Naive B cell (primary cell): Measurements from ENCODE around the gene STK11IP. TPM values are rescaled to one million over a fixed set of nuclear protein-coding genes. Genes with fewer than 3 reads are reported as not detected.

Experiments used
- ATAC-seq, 2 donors: fragments of 150-1000 bp; cut with Tn5 transposase; 2 replicates each; pipeline ENCODE4 v1.10.0; 2021; ENCODE audit warnings: low read depth in 2 of 2, mild to moderate bottlenecking in 2 of 2, moderate library complexity in 2 of 2
- DNase-seq: peaks from one replicate; pipeline ENCODE4 v3.0.0; 2022
- H3K27ac Mint-ChIP-seq, 6 donors: one replicate each; pipeline ENCODE4 v1.8.0; 2020 to 2022; ENCODE audit warnings: mild to moderate bottlenecking in 6 of 6, mixed read lengths in 6 of 6, moderate library complexity in 5 of 6, inconsistent platforms in 2 of 6
- H3K27me3 Mint-ChIP-seq, 3 donors: one replicate each; pipeline ENCODE4 v1.8.0; 2021 to 2022; ENCODE audit warnings: mixed read lengths in 3 of 3, mild to moderate bottlenecking in 1 of 3
- H3K36me3 Mint-ChIP-seq, 2 donors: one replicate each; pipeline ENCODE4 v1.8.0; 2020 to 2022; ENCODE audit warnings: mixed read lengths in 2 of 2, inconsistent platforms in 1 of 2, mild to moderate bottlenecking in 1 of 2
- H3K4me1 Mint-ChIP-seq, 3 donors: one replicate each; pipeline ENCODE4 v1.8.0; 2020 to 2022; ENCODE audit warnings: mixed read lengths in 3 of 3, inconsistent platforms in 1 of 3, mild to moderate bottlenecking in 1 of 3, moderate library complexity in 1 of 3
- H3K4me3 Mint-ChIP-seq, 8 donors: one replicate each; pipeline ENCODE4 v1.8.0; 2020 to 2022; ENCODE audit warnings: mild to moderate bottlenecking in 8 of 8, mixed read lengths in 8 of 8, moderate library complexity in 8 of 8, inconsistent platforms in 2 of 8
- H3K9me3 Mint-ChIP-seq, 7 donors: one replicate each; pipeline ENCODE4 v1.8.0; 2020 to 2022; ENCODE audit warnings: mixed read lengths in 7 of 7, mild to moderate bottlenecking in 5 of 7, inconsistent platforms in 2 of 7, moderate library complexity in 1 of 7
- polyA plus RNA-seq, 6 donors: library from polyadenylated mRNA; unstranded; fragments of 300-500 nt; fragmentation: Illumina TruSeq; gene quantifications; one replicate each; pipeline ENCODE4 v1.2.3, GENCODE V29; 2021; ENCODE audit warnings: low read depth in 6 of 6

STK11IP gene
- polyA plus RNA-seq, 6 donors from 2014 or later, result 11.5 to 16.0 (median 13.5) TPM

DNA sequence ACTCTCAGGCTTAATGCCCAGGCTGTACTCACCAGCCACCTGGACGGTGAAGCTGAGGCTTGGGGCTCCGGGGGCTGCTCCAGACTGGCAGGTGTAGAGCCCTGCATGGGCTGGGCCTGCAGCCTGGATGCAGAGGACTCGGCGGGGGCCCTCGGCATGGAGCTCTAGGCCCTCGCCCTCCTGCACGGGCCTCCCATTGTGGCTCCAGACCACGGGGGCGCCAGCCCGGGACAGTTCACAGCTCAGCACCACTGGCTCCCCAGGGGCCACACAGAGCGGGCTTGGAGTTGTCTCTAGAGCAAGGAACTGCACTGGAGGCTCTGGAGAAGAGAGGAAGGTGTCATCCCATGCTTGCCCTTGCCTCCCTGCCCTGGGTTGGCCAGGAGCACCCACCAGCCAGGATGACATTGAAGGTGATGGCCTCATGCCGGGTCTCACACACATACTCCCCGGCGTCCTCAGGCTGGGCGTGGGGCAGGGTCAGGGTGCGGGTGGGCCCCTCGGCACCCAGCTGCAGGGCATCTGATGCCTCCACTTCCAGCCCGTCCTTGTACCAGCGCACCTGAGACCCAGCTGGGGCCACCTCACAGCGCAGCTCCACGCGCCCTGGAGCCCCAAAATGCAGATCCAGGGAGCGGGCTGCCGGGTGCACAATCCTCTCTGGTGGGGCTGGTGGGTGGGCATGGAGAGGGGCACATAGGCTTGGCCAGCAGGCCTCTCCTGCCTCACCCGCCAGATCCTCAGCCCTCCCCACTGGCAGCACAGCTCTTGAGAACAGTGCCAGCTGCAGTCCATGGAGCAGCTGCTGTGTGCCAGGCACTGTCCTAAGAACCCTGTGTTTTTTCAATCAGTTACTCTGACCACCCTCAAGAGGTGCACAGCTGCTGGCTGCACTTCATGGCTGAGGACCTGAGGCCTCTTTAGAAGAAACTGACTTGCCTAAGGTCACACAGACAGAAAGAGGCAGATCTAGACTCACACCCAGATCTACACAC, 39.6 kb upstream of the STK11IP start:
- Mint-ChIP-seq H3K27ac (peak overlapping the region in 1 of 6 donors; percentile 56), H3K4me3 (no peak overlapping the region), H3K4me1 (peaks cover 0 to 4% (median 3%) of the 10 kb centered on the region in 3 donors), H3K9me3 (peaks cover 0 to 5% (median 0%) of the 10 kb centered on the region in 7 donors), H3K36me3 (no peaks in the 10 kb centered on the region), H3K27me3 (peaks cover 20 to 77% (median 69%) of the 10 kb centered on the region in 3 donors)
- DNase-seq (no peak), ATAC-seq (no peak)

DNA sequence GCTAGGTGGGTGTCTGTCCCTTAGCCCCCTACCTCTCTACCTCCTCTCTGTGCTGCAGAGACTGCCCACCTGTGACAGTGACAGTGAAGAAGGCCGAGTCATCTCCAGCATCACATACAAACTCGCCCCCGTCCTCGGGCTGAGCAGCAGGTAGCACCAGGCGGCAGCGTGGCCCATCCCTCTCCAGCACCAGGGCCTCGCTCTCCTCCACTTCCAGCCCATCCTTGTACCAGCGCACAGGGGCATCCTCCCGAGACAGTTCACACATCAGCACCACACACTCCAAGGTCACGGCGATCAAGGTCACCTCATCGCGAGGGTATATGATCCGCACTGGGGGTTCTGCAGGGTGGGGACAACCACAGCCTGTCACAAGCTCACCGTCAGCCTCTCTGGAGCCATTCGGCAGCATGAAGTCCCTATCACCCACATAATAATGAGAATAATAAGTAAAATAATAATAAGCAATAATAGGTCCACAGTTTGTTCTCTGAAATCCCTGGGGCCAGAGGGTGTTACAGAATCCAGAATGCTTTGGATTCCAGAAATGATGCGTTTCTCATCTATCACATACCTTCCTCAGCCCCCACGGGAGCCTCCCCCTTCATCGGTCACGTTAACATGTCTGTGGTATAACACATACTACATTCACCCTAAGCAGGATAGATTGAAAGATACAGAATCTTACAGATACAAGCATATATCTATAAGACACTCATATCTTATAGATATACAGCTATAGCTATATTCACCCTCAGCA, 38.3 kb upstream of the STK11IP start:
- DNase-seq (no peak), ATAC-seq (no peak)
- no peaks in the 10 kb centered on the region for H3K36me3 Mint-ChIP-seq
- H3K4me3 Mint-ChIP-seq, result no peak overlapping the region
- H3K9me3 Mint-ChIP-seq, result no peaks in the 10 kb centered on the region
- peaks cover 16 to 77% (median 67%) of the 10 kb centered on the region in 3 donors for H3K27me3 Mint-ChIP-seq
- no peaks in the 10 kb centered on the region for H3K4me1 Mint-ChIP-seq
- no peak overlapping the region for H3K27ac Mint-ChIP-seq

DNA sequence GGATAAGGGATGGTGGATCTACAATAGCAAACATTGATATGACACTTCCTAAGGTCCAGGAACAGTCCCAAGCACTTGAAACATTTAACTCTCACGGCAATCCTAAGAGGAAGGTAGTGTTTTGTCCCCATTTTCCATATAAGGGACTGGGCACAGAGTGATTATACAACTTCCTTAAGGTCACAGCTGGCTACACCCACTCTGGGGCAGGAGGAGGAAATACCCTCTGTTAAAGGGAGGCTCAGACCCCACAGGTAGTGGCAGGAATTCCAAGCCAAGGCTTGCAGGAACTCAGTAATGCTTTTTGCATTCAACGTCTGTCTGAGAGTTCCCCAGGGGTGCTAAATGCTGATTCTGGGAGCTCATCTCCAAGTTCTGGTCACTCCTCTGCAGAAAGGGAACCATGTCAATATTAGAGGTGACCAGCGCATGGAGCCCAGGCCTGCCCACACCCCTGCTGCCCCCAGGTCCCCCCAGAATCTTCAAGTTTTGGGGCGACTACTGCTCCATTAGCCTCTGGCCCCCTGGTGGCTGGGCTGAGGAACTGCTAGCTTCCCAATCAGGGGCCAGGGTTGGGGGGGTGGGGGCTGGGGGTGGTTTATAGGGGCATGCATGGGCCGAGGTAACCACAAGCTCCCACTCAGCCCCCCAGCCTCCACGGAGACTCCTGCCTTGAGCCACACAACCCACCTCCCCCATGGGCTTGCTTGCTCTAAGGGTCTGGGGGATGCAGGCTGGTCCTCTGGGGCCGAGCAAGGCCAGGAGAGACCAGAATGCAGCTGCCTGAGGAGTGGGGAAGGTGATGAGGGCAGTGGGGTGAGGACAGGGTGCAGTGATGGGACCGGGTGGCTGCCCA, 37.4 kb upstream of the STK11IP start:
- no peak overlapping the region for H3K4me3 Mint-ChIP-seq
- H3K27ac Mint-ChIP-seq, result no peak overlapping the region
- no peaks in the 10 kb centered on the region for H3K9me3 Mint-ChIP-seq
- peak; percentile 35 to 55 for ATAC-seq
- no peak for DNase-seq
- H3K4me1 Mint-ChIP-seq, result no peaks in the 10 kb centered on the region
- H3K27me3 Mint-ChIP-seq, result peaks cover 18 to 73% (median 62%) of the 10 kb centered on the region in 3 donors
- H3K36me3 Mint-ChIP-seq, result no peaks in the 10 kb centered on the region

DNA sequence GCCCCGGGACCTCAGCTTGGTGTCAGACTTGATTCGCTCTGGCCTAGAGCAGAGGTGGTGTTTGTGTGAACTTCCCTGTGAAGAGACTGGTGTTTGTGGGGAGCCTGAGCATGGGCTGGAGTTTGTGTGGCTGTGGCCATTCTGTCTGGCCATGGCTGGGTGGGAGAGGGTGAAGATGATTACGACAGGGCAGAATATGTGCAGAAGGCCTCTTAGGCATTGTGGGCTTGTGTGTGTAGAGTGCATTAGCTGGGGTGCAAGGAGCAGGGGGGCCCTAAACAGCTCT, 36.8 kb upstream of the STK11IP start:
- ATAC-seq, result no peak
- no peaks in the 10 kb centered on the region for H3K9me3 Mint-ChIP-seq
- H3K27me3 Mint-ChIP-seq, result peaks cover 18 to 68% (median 58%) of the 10 kb centered on the region in 3 donors
- H3K4me3 Mint-ChIP-seq, result no peak overlapping the region
- no peak overlapping the region for H3K27ac Mint-ChIP-seq
- no peak for DNase-seq
- no peaks in the 10 kb centered on the region for H3K36me3 Mint-ChIP-seq
- H3K4me1 Mint-ChIP-seq, result no peaks in the 10 kb centered on the region

DNA sequence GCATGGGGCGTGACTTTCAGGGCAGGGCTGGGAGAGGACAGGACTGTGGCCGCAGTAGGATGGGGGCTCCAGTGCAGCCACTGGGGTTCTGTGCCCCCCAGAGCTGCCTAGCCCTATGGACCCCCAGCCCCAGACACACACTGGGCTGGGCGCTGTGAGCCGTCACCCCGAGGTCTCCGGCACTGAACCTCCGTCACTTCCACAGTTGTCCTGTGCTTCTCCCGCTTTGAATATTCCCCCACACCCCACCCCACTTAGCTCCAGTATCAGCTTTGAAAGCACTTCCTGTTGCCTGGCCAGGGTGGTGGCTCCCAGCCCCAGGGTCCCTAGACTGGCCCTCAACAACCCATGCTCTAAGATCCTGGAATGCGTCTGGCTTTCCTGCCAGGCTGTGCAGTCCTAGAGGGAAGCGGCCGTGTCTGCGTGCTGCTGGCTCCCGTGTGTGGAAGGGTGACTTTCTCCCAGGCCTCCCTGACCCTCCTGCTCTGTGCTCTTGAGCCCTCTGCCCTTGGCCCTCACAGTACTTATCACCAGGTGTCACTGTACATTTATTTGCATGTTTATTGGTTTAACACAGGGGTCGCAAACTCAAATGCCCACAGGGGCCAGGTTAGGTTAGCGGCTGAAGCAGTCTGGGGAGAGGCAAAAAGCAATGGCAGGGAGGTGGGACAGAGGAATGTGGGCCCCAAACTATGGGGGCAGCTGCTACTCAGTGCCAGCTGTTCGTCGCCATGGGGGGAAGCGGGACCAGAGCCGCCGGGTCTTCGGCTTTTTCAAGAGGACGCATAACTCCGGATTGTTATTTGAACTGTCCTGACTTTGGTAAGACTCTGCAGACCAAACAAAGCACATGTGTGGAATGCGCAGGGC, 36.2 kb upstream of the STK11IP start:
- H3K9me3 Mint-ChIP-seq, result no peaks in the 10 kb centered on the region
- DNase-seq, result no peak
- no peaks in the 10 kb centered on the region for H3K36me3 Mint-ChIP-seq
- peaks cover 18 to 73% (median 58%) of the 10 kb centered on the region in 3 donors for H3K27me3 Mint-ChIP-seq
- no peak overlapping the region for H3K4me3 Mint-ChIP-seq
- H3K27ac Mint-ChIP-seq, result no peak overlapping the region
- no peaks in the 10 kb centered on the region for H3K4me1 Mint-ChIP-seq
- no peak for ATAC-seq

DNA sequence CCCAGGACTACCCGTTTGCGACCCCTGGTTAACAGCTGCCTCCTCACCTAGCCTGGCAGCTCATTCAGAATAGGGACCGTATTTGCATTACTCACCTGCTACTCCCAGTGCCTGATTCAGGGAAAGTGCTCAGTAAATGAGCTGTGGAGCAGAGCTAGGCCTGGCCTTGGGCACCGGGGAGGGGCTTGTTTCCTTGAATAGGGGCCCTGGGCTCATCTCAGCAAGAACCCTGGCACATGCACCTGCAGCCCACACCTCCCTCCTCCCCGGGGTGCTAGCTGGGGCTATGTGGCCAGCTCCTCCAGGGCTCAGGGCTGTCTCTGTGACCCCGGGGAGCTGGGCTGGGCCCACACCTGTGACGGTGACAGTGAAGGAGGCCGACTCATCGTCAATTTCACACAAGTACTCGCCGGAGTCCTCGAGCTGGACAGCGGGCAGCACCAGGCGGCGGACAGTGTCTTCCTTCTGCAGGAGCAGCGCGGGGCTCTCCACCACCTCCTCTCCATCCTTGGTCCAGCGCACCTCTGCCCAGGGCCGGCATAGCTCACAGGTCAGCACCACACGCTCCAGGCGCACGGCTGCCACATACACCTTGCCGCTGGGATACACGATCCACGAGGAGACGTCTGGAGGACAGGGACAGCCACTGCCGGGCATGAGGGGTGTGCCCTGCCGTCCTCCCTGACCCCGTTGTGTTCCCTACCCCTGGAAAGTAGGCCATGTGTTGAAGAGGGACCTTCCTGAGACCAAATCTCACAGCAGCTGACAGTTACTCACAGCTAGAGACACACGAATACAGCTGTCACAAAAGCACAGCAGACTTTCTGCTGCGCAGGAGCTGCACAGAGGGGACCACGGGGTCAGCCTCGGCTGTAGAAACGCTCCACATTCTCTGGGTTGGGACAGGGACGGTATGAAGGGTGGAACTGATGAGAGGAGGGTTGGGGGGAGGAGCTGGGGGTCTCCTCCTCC, 35.3 kb upstream of the STK11IP start:
- Mint-ChIP-seq H3K4me3 (peak overlapping the region in 1 of 8 donors; percentile 74), H3K9me3 (peaks cover 0 to 2% (median 0%) of the 10 kb centered on the region in 7 donors), H3K4me1 (no peaks in the 10 kb centered on the region), H3K27ac (peak overlapping the region in 1 of 6 donors; percentile 63), H3K27me3 (peaks cover 18 to 75% (median 57%) of the 10 kb centered on the region in 3 donors), H3K36me3 (no peaks in the 10 kb centered on the region)
- ATAC-seq (no peak), DNase-seq (no peak)

DNA sequence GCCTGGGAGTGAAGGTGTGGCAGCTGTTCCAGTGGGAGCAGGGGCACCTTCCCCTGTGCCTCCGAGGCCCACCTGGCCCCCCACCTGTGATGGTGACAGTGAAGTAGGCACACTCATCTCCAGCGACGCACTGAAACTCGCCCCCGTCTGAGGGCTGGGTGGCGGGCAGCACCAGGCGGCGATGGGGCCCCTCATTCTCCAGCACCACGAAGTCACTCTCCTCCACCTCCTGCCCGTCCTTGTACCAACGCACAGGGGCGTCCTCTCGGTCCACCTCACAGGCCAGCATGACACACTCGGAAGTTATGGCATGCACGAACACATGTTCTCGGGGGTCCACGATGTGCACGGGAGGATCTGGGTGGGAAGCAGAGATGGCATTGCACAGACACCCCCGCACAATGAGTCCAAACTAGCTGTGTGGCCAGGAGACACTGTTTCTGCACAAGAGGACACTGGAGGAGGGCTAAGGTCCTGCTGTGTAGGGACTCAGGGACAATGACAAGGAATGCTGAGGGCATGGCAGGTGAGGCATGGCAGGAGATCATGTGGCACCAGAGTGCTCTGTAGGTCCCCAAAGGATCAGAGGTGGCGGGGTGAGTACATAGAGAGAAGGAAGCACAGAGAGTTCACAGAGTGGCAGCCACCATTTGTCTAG, 34.3 kb upstream of the STK11IP start:
- Mint-ChIP-seq H3K27ac (no peak overlapping the region), H3K36me3 (no peaks in the 10 kb centered on the region), H3K9me3 (peaks cover 0 to 2% (median 0%) of the 10 kb centered on the region in 7 donors), H3K27me3 (peaks cover 18 to 84% (median 60%) of the 10 kb centered on the region in 3 donors), H3K4me3 (no peak overlapping the region), H3K4me1 (no peaks in the 10 kb centered on the region)
- no peak for ATAC-seq
- no peak for DNase-seq

DNA sequence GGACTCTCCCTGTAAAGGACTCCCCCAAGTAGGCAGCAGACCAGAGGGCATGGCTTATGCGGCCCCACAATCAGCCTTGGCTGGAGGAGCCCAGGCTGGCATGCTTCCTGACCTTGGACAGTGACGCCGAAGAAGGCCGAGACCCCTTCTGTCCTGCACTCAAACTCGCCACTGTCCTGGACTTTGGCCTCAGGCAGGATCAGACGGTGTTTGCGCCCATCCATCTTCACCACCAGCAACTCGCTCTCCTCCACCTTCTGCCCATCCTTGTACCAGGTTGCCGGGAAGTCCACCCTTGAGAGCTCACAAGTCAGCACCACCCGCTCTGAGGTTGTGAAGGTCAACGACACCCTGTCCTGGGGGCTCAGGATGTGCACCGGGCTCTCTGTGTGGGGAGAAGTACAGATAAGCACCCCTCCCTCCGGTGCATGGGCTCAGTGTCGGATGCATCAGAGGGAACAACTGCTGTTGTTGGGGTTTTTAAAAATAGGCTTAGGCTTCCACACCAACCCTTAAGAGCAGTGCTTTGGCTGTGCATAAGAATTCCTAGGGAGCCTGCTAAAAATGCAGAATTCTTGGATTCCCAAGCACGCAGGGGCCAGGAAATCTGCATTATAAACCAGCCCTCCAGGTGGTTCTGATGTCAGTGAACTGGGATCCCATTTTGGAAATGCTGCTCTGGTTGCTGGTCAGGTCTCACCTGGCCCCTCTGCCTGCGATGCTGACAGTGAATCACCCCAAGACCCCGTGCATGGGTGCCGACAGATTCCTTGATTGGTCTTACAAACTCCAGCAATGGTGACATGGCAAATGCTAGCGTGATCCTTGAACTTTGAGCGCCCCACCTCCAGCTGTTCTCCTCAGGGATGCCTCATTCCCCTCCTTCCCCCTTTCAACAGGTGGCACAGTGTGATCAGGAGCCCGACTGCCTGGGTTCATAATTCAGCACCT, 32.3 kb upstream of the STK11IP start:
- ATAC-seq, result no peak
- Mint-ChIP-seq H3K4me1 (peaks cover 0 to 4% (median 0%) of the 10 kb centered on the region in 3 donors), H3K36me3 (no peaks in the 10 kb centered on the region), H3K27ac (peak overlapping the region in 1 of 6 donors; percentile 31), H3K9me3 (peaks cover 0 to 2% (median 0%) of the 10 kb centered on the region in 7 donors), H3K4me3 (no peak overlapping the region), H3K27me3 (peaks cover 21 to 82% (median 66%) of the 10 kb centered on the region in 3 donors)
- no peak for DNase-seq

DNA sequence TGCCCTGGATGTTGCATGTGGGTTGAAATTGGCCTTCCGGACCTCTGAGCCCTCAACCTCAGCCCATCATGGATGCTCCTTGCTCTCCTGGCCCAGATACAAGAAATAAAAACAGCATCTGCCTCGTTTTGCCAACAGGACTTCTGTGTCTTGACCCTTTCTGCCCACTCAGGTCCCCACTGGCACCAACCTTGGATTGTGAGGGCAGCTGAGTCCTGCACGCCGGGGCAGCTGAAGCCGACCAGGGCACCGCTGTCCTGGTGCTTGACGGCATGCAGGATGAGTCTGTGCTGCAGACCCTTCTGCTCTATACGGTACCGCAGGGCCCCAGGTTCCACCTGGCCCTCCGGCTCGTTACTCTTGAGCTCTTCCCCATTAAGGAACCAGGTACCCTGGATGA, 31.0 kb upstream of the STK11IP start:
- ATAC-seq (no peak), DNase-seq (no peak)
- Mint-ChIP-seq H3K4me1 (peaks cover under 1 to 4% (median 2%) of the 10 kb centered on the region in 3 donors), H3K27me3 (peaks cover 21 to 73% (median 63%) of the 10 kb centered on the region in 3 donors), H3K4me3 (peak overlapping the region in 1 of 8 donors; percentile 80), H3K36me3 (no peaks in the 10 kb centered on the region), H3K27ac (peak overlapping the region in 1 of 6 donors; percentile 89), H3K9me3 (peaks cover 0 to 2% (median 0%) of the 10 kb centered on the region in 7 donors)

DNA sequence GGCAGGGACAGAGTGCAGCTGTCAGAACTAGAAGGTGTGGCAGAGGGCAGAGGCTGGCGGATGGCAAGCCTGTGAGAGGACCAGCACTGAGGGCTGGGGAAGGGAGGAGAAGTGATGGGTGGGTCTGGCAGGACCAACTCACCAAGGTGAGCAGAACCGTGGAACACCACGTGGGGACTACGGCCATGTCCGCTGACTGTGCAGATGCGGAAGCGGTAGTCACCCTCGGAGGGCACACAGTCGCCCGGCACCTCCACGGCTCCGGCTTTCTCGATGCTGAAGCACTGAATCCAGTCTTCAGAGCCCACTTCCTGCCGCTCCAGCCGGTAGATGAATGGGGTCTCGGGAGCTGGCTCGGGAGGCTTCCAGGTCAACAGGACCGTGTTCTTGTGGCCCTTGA, 30.5 kb upstream of the STK11IP start:
- peaks cover 5 to 7% (median 7%) of the 10 kb centered on the region in 3 donors for H3K4me1 Mint-ChIP-seq
- peak overlapping the region in 1 of 8 donors; percentile 80 for H3K4me3 Mint-ChIP-seq
- DNase-seq (no peak), ATAC-seq (no peak)
- H3K27ac Mint-ChIP-seq, result peak overlapping the region in 1 of 6 donors; percentile 89
- H3K36me3 Mint-ChIP-seq, result no peaks in the 10 kb centered on the region
- peaks cover 26 to 73% (median 68%) of the 10 kb centered on the region in 3 donors for H3K27me3 Mint-ChIP-seq
- peaks cover 0 to 2% (median 0%) of the 10 kb centered on the region in 7 donors for H3K9me3 Mint-ChIP-seq
